ENCODE data around the gene C10orf62.
A peak's percentile ranks its signal among the peaks of the same experiment; 100 is the strongest.
"Not testable (repeated sequence)": the region's sequence is repeated elsewhere in the genome, so short reads cannot be mapped to it uniquely, and the experiment has no call there.

C10orf62 gene

DNA sequence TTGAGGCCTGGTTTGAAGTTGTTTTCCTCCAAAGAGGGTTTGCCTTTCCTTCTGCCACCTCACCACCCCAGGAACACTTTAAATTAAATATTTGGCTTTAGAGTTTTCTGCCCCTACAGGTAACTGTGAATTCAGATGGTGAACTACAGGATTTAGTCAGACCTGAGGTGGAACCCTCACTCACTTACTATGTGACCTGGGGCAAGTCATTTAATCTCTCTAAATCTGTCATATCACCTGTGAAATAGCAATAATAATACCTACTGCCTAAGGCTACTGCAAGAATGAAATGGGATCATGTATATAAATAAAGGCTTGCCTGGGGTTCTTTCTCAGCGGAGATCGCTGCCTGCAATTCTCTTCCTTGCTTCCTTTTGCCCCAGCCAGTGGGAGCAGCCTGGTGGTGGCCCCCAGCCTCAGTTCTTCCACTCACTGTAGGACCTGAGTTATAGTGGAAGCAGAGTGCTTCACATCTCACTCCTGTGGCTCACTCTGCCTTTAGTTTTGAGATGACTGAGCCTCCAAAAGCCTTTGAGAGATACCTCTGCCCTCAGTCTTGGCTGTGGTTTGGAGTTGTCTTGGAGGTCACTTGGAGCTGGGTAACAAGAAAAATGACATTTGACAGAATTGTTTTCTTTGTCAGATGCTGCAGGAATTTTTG, 23.1 kb upstream of the C10orf62 start:
- no peak for DNase-seq (ENCODE audit: low spot score)

DNA sequence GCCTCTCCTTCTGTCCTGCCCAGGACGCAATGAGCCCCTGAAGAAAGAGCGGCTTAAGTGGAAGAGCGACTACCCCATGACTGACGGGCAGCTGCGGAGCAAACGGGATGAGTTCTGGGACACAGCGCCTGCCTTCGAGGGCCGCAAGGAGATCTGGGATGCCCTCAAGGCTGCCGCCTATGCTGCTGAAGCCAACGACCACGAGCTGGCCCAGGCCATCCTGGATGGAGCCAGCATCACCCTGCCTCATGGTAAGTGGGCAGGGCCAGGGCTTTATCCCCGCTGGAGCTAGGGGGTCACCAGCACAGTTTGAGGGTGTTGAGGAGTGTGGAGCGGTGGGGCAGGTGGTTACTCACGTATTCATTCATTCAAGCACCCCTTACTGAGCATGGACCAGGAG, 21.6 kb upstream of the C10orf62 start:
- DNase-seq (ENCODE audit: low spot score), result no peak

DNA sequence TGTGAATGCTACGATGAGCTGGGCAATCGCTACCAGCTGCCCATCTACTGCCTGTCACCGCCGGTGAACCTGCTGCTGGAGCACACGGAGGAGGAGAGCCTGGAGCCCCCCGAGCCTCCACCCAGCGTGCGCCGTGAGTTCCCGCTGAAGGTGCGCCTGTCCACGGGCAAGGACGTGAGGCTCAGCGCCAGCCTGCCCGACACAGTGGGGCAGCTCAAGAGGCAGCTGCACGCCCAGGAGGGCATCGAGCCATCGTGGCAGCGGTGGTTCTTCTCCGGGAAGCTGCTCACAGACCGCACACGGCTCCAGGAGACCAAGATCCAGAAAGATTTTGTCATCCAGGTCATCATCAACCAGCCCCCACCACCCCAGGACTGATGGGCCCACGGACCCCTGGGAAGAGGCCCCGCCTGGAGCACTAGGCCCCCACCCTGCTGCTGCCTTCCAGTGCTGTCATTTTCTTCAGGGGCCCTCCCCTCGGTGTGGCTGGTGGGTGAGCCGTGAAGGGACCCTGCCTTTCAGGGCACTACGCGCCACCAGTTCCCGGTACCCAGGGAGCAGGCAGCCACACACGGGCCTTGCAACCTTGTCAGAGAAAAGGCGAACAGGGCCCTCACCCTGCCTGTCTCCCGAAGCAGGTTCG, 19.3 kb upstream of the C10orf62 start:
- no peak for DNase-seq (ENCODE audit: low spot score)

DNA sequence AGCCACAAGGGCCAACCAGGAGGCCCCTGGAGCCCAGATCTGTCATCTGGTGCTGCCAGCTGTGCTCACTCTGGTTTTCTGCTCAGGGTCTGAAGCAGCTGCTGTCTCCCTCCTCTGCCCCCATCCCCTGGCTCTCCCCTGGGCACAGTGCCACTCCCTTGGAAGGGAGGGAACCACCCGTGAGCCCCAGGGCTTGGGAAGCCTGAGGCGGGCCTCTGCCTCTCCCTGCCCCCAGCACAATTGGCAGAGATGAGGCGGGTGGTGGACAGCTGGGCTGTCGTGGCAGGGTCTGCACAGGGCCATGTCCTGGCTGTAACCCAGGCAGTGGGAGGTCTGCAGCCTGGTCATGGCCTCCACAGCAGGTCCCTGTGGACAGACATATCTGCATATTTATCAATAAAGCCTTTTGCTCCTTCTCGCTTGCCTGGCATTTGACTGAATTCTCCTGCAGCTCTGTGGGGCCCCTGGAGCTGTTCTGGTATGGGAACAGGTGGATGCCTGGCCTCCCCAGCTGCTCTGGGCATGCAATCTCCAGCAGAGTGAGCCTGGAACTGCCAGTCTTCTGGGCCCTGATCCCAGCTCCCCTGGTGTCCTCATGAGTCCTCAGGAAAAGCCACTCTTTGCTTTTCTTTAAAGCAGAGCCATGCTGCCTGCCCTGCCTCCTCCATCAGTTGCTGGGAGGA, 18.6 kb upstream of the C10orf62 start:
- DNase-seq (ENCODE audit: low spot score), result no peak

- no peak for DNase-seq (ENCODE audit: low spot score)
These were observed 17.9 kb upstream of the C10orf62 start for GRCh38 chr10:97571622-97572021.

- peak; percentile 87 for DNase-seq (ENCODE audit: low spot score)
These were observed 17.1 kb upstream of the C10orf62 start, which contains the start of gene ANKRD2 for GRCh38 chr10:97572214-97572989. ANKRD2 (plus strand) TSS chr10:97572779; CDS start chr10:97572789, 10 bp downstream.

DNA sequence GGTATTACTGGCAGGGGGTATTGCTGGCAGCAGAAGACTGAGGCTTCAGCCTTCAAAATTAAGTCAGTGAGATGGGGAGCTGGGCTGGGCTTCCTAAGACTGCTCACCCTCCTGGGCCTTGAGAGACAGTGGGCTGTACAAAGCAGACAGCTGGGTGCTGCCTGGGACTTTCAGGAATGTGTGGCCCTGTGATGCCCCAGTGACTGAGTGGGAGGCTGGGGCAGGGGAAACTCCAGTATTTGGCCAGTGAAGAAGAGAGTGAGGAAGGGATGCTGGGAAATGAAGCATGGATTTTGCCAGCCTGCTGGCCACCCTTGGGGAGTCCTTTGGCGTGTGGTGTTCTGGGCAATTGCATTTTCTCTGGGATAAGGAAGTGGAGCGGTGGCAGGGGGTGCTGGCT, 16.5 kb upstream of the C10orf62 start:
- no peak for DNase-seq (ENCODE audit: low spot score)

GRCh38 chr10:97573672-97574071, 15.8 kb upstream of the C10orf62 start:
- no peak for DNase-seq (ENCODE audit: low spot score)

DNA sequence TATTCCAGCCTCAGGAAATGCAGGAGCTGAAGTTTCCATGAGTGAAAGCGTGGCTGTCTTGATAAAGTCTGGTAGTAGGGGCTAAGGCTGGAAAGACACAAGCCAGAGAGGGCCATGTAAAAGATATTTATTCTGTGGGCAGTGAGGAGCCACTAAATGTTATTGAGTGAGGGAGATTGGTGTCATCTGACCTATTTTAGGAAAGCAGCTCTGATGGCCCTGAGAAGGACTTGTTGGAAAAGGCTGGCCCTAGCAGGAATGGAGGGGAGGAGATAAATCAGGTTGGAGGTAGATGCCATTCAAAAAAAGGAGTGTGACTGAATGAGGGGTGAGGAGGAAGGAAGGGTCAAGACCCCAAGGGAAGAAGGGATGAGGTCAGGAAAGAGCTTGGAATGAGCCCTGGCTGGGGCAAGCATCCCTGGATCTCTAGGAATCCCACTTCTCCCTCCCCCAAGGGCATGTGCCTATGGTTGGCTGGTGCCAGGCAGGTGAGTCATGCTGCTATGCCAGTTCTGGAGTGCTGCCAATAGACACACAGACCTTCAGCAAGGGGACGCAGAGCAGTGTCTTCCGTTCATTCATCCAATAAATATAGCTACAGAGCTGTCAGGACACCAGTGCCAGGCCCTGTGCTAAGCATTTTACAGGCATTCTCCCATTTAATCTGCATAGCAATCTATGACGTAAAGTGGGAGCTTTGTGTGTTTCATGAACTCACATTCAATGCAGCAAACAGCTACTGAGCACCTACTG, 15.0 kb upstream of the C10orf62 start:
- DNase-seq (ENCODE audit: low spot score), result peak; percentile 78

GRCh38 chr10:97575127-97575668, 14.3 kb upstream of the C10orf62 start:
- DNase-seq (ENCODE audit: low spot score), result no peak

DNA sequence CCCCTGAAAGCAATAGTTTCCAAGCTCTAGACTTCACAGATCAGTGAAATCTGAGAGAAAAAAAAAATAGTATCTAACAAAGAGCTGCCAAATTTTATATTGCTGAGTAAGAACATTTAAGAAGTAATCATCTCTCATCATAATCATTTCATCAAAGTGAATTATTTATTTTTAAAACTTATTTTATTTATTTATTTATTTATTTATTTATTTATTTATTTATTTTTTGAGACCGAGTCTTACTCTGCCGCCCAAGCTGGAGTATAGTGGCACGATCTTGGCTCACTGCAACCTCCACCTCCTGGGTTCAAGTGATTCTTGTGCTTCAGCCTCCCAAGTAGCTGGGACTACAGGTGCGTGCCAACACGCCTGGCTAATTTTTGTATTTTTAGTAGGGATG, 13.0 kb upstream of the C10orf62 start:
- not testable (repeated sequence) for DNase-seq (ENCODE audit: low spot score)

DNA sequence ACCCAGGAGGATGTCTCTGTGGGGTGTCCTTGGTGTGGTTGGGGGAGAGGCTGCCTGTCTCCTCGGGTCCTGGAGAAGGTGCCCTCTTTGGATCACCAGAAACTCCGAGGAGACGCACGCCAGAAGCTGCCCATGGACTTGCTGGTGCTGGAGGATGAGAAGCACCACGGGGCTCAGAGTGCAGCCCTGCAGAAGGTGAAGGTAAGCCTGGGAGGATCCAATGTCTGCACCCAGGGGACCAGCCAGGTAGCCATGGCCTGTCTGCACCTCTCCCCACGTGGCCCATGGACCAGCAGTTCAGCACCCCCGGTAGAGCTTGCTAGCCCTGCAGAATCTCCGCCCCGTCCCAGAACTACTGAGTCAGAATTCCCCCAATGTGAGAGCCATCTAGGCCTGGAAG, 11.8 kb upstream of the C10orf62 start:
- no peak for DNase-seq (ENCODE audit: low spot score)

GRCh38 chr10:97578171-97578844, 11.2 kb upstream of the C10orf62 start:
- no peak for DNase-seq (ENCODE audit: low spot score)

GRCh38 chr10:97580421-97581367, 8.8 kb upstream of the C10orf62 start:
- DNase-seq (ENCODE audit: low spot score), result peak; percentile 2

- no peak for DNase-seq (ENCODE audit: low spot score)
These were observed 7.4 kb upstream of the C10orf62 start for GRCh38 chr10:97582169-97582568.

GRCh38 chr10:97583476-97583875, 6.0 kb upstream of the C10orf62 start:
- peak; percentile 5 for DNase-seq (ENCODE audit: low spot score)

- peak; percentile 88 for DNase-seq (ENCODE audit: low spot score)
These were observed 5.3 kb upstream of the C10orf62 start, which contains the start of gene HOGA1 for GRCh38 chr10:97584060-97584797. HOGA1 (plus strand) TSS chr10:97584389; CDS start chr10:97584704, 315 bp downstream.

- no peak for DNase-seq (ENCODE audit: low spot score)
These were observed 4.6 kb upstream of the C10orf62 start for GRCh38 chr10:97584798-97585438.

Measured in AG20443 (cell line).